ENCODE measurements around the gene WNT7A.
"Not testable (repeated sequence)": the region's sequence is repeated elsewhere in the genome, so short reads cannot be mapped to it uniquely, and the experiment has no call there.

WNT7A gene

GRCh38 chr3:13879946-13880810 lies at the start of gene WNT7A:
TSS of gene WNT7A (minus strand) at chr3:13880071. CDS start at chr3:13879816, 255 bp downstream.
- DNase-seq: peak in 26 of 51 donors; percentile 27 to 77 (median 61)

- not testable (repeated sequence) for DNase-seq
Observed at GRCh38 chr3:13928741-13929140, 48.9 kb upstream of the WNT7A start.

GRCh38 chr3:13927295-13927694 lies 47.4 kb upstream of the WNT7A start:
- no peak for DNase-seq

GRCh38 chr3:13916375-13916774 lies 36.5 kb upstream of the WNT7A start:
- DNase-seq: no peak

GRCh38 chr3:13902648-13903238 lies 22.9 kb upstream of the WNT7A start:
- DNase-seq: no peak

GRCh38 chr3:13901935-13902584 lies 22.2 kb upstream of the WNT7A start:
- no peak for DNase-seq

GRCh38 chr3:13898346-13898745 lies 18.5 kb upstream of the WNT7A start:
- DNase-seq: no peak

- DNase-seq: peak in 18 of 51 donors; percentile 16 to 53 (median 34)
Observed at GRCh38 chr3:13896473-13897154, 16.7 kb upstream of the WNT7A start.

- peak in 50 of 51 donors; percentile 58 to 95 (median 86) for DNase-seq
Observed at GRCh38 chr3:13895155-13896105, 15.6 kb upstream of the WNT7A start.

GRCh38 chr3:13894807-13895154 lies 14.9 kb upstream of the WNT7A start:
- DNase-seq: no peak

- no peak for DNase-seq
Observed at GRCh38 chr3:13894096-13894806, 14.4 kb upstream of the WNT7A start.

- no peak for DNase-seq
Observed at GRCh38 chr3:13892304-13892703, 12.4 kb upstream of the WNT7A start.

GRCh38 chr3:13891492-13892073 lies 11.7 kb upstream of the WNT7A start:
- no peak for DNase-seq

GRCh38 chr3:13891017-13891392 lies 11.1 kb upstream of the WNT7A start:
- no peak for DNase-seq

GRCh38 chr3:13890377-13891016 lies 10.6 kb upstream of the WNT7A start:
- DNase-seq: no peak

GRCh38 chr3:13888576-13888975 lies 8.7 kb upstream of the WNT7A start:
- DNase-seq: no peak

GRCh38 chr3:13887495-13888300 lies 7.8 kb upstream of the WNT7A start:
- peak in 1 of 51 donors; percentile 44 for DNase-seq

GRCh38 chr3:13886593-13887129 lies 6.8 kb upstream of the WNT7A start:
- no peak for DNase-seq
